ENCODE measurements around the gene RPP40. TPM values are rescaled to one million over a fixed set of nuclear protein-coding genes. Genes with fewer than 3 reads are reported as not detected.
A peak's percentile ranks its signal among the peaks of the same experiment; 100 is the strongest.

Gene RPP40
- total and polyA plus RNA-seq, 2 of the 13 experiments (the other 11 are each of a cell fraction or from before 2014, with no cell fraction given) = 18.0 to 41.2 TPM

GRCh38 chr6:4964675-4965561 lies 38.9 kb downstream of the RPP40 start (continued):
- TF ChIP-seq ZNF800 (CRISPR knock-in tag; IDR thresholded peaks at IDR 0.05) (0 out of 2 replicates have a peak, but pooled peaks have one; percentile 5), HES4 (CRISPR knock-in tag; IDR thresholded peaks at IDR 0.05; ENCODE audit: borderline replicate concordance) (no peak)

- ChIA-PET CTCF (ENCODE audit: low intra/inter-chr PET ratio, low total read pairs) (no interaction called here), POLR2A (no interaction called here)
- no TSS peak for BruUV-seq (replicated peaks)
- intact Hi-C loops (cut with micrococcal nuclease; ENCODE audit: unreplicated experiment) (no loop called here), in situ Hi-C loops (cut with HindIII; ENCODE audit: extremely low pct_ligation_motif_present, low pct_unique_long_range_greater_than_20kb) (loop anchor here (10.0 kb wide), 1 partner anchor 738 kb away; no protein-coding TSS in a partner anchor)
- TF ChIP-seq ZBTB14 (CRISPR knock-in tag; IDR thresholded peaks at IDR 0.05) = no peak
- TF ChIP-seq AHDC1 (CRISPR knock-in tag; IDR thresholded peaks at IDR 0.05; ENCODE audit: borderline replicate concordance) = no peak
- no peak for TF ChIP-seq GATAD1 (CRISPR knock-in tag; IDR thresholded peaks at IDR 0.05)
- no peak for TF ChIP-seq ZNF597 (CRISPR knock-in tag; IDR thresholded peaks at IDR 0.05)
- ATAC-seq (no peak), DNase-seq (ENCODE audit: low spot score) (no peak), FAIRE-seq (no peak)
- no peaks in the 10 kb centered on the region for H3K79me2 ChIP-seq (ENCODE audit: insufficient read depth, low read length)
- H3K9me3 ChIP-seq (ENCODE audit: low read length) = no peaks in the 10 kb centered on the region
- H3K27ac ChIP-seq (ENCODE audit: extremely low read length, insufficient read depth, low read length) = no peak overlapping the region
- no peak overlapping the region for H2AFZ ChIP-seq (ENCODE audit: low read length)
- H3K4me3 ChIP-seq (replicated peaks in 1 of 3; ENCODE audit: insufficient read depth in 1 of 3, low read depth in 2 of 3, low read length in 3 of 3) = no peak overlapping the region
- H3K36me3 ChIP-seq (replicated peaks in 1 of 2; ENCODE audit: control insufficient read depth in 1 of 2, insufficient read depth in 2 of 2, low read length in 2 of 2) = no peaks in the 10 kb centered on the region
- no peak overlapping the region for H3K4me2 ChIP-seq (ENCODE audit: low read depth, low read length)
- H4K20me1 ChIP-seq (ENCODE audit: insufficient read depth, low read length) = no peaks in the 10 kb centered on the region
- H3K4me1 ChIP-seq (ENCODE audit: insufficient read depth, low read length) = peaks cover 22% of the 10 kb centered on the region
- no peak overlapping the region for H3K9ac ChIP-seq (ENCODE audit: insufficient read depth, low read depth, low read length)
- WGBS (ENCODE audit: low lambda C conversion rate) = 2% methylated on average over 2 of the region's 2 CpGs
- H3K27me3 ChIP-seq (ENCODE audit: control insufficient read depth in 1 of 2, insufficient read depth in 2 of 2, low read length in 2 of 2) = peaks cover 7 to 39% of the 10 kb centered on the region in 2 experiments; a peak in 4 of 5 replicates
These were observed 40.9 kb downstream of the RPP40 start for GRCh38 chr6:4962905-4963304.
